ENCODE data around the gene LRRC34.

DNA sequence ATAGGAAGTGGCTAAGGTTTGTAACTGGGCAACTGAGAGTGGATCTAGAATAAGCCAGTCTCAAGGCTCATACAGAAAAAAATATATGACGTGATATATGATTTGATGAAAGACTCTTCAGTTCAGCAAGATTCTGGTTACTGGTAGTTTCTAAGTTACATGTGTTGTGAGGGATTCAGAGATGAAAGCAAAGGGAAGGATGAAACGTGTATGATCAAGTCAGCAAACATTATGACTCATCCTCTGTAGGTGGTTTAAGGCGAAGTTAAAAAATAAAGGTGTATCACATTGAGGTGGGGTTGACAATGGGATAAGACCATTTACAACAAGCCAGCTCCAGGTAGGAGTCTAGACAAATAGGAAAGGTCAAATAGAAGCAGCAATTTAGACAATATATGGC, 64.0 kb downstream of the LRRC34 start:
- TF ChIP-seq, protein P1, sequence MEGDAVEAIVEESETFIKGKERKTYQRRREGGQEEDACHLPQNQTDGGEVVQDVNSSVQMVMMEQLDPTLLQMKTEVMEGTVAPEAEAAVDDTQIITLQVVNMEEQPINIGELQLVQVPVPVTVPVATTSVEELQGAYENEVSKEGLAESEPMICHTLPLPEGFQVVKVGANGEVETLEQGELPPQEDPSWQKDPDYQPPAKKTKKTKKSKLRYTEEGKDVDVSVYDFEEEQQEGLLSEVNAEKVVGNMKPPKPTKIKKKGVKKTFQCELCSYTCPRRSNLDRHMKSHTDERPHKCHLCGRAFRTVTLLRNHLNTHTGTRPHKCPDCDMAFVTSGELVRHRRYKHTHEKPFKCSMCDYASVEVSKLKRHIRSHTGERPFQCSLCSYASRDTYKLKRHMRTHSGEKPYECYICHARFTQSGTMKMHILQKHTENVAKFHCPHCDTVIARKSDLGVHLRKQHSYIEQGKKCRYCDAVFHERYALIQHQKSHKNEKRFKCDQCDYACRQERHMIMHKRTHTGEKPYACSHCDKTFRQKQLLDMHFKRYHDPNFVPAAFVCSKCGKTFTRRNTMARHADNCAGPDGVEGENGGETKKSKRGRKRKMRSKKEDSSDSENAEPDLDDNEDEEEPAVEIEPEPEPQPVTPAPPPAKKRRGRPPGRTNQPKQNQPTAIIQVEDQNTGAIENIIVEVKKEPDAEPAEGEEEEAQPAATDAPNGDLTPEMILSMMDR (IDR thresholded peaks at IDR 0.05): no peak
- no peak for TF ChIP-seq POLR2A (IDR thresholded peaks at IDR 0.05)

Measured in adrenal gland (tissue), 5 donors.